ENCODE results near the gene MDM4. TPM values are rescaled to one million over a fixed set of nuclear protein-coding genes. Genes with fewer than 3 reads are reported as not detected.
"Not testable (repeated sequence)": the region's sequence is repeated elsewhere in the genome, so short reads cannot be mapped to it uniquely, and the experiment has no call there.

Gene MDM4
- total RNA-seq, 4 donors from 2014 or later = 21.6 to 51.1 (median 28.5) TPM

- intact Hi-C loops (cut with DNase I) = no loop called here
- TF ChIP-seq EP300 (IDR thresholded peaks at IDR 0.05) = no peak
- TF ChIP-seq POLR2AphosphoS5 (IDR thresholded peaks at IDR 0.05) = no peak
- TF ChIP-seq, protein P1, sequence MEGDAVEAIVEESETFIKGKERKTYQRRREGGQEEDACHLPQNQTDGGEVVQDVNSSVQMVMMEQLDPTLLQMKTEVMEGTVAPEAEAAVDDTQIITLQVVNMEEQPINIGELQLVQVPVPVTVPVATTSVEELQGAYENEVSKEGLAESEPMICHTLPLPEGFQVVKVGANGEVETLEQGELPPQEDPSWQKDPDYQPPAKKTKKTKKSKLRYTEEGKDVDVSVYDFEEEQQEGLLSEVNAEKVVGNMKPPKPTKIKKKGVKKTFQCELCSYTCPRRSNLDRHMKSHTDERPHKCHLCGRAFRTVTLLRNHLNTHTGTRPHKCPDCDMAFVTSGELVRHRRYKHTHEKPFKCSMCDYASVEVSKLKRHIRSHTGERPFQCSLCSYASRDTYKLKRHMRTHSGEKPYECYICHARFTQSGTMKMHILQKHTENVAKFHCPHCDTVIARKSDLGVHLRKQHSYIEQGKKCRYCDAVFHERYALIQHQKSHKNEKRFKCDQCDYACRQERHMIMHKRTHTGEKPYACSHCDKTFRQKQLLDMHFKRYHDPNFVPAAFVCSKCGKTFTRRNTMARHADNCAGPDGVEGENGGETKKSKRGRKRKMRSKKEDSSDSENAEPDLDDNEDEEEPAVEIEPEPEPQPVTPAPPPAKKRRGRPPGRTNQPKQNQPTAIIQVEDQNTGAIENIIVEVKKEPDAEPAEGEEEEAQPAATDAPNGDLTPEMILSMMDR (IDR thresholded peaks at IDR 0.05) = no peak
- no peak for TF ChIP-seq POLR2A (IDR thresholded peaks at IDR 0.05; ENCODE audit: low read depth)
- 71% methylated on average over 2 of the region's 2 CpGs for WGBS
- Histone ChIP-seq H3K36me3 (peaks cover 6 to 50% (median 26%) of the 10 kb centered on the region in 4 donors), H3K4me1 (no peaks in the 10 kb centered on the region), H3K27ac (replicated peaks in 1 of 4) (no peak overlapping the region), H3K27me3 (no peaks in the 10 kb centered on the region), H3K9me3 (no peaks in the 10 kb centered on the region), H3K4me3 (no peak overlapping the region)
- DNase-seq (ENCODE audit: extremely low spot score) = no peak
Observed at GRCh38 chr1:204558467-204558866, 42.3 kb downstream of the MDM4 start.

DNA sequence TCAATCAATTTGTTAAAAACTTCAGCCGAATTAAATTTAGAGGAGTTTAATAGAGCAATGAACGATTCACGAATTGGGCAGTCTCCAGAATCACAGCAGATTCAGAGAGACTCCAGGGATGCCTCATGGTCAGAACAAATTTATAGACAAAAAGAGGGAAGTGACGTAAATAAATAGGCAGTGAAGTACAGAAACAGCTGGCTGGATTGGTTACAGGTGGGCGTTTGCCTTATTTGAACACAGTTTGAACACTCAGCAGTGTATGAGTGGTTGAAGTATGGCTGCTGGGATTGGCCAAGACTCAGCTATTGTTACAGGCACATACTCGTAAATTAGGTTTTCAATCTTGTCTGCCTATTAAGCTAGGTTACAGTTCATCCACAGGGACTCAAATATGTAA lies 43.8 kb downstream of the MDM4 start:
- H3K4me3 ChIP-seq; intact Hi-C loops (cut with DNase I); H3K4me1 ChIP-seq; DNase-seq (ENCODE audit: extremely low spot score); H3K27me3 ChIP-seq; H3K27ac ChIP-seq (replicated peaks in 1 of 4); H3K9me3 ChIP-seq: not testable (repeated sequence)
- WGBS = 82% methylated on average over 6 of the region's 6 CpGs
- H3K36me3 ChIP-seq = peaks cover 6 to 43% (median 26%) of the 10 kb centered on the region in 4 donors

DNA sequence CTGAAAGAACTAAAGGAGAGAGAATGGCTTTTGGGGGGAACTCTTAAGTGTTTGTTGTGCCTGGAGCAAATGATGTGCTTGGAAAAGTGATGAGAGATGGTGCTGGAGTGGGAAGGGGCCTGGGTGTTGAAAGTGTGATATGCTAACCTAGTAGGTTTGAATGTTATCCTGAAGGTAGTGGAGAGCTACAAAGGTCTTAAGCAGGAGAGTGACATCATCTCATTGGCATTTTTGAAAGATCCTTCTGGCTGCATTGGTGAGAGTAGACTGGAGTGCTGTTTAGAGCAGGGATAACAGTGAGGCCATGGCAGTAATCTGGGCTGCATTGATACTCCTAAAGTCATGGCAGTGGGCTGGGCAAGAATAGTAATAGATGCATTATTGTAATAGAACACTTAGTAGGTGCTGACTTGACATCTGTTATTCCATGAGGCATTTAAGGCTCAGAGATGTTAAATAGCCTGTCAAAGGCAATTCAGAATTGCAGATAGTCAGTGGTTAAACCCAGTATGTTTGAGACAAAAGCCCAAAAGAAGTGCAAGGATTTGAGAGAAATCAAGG lies 44.5 kb downstream of the MDM4 start:
- intact Hi-C loops (cut with DNase I) = no loop called here
- Histone ChIP-seq H3K36me3 (peaks cover 6 to 42% (median 23%) of the 10 kb centered on the region in 4 donors), H3K9me3 (no peaks in the 10 kb centered on the region), H3K4me1 (peaks cover 0 to 6% (median 3%) of the 10 kb centered on the region in 4 donors), H3K27ac (replicated peaks in 1 of 4) (no peak overlapping the region), H3K4me3 (no peak overlapping the region), H3K27me3 (no peaks in the 10 kb centered on the region)
- TF ChIP-seq EP300 (IDR thresholded peaks at IDR 0.05) (no peak), POLR2A (IDR thresholded peaks at IDR 0.05; ENCODE audit: low read depth) (no peak), POLR2AphosphoS5 (IDR thresholded peaks at IDR 0.05) (no peak)
- TF ChIP-seq, protein P1 (IDR thresholded peaks at IDR 0.05) = no peak
- DNase-seq (ENCODE audit: extremely low spot score) = no peak

DNA sequence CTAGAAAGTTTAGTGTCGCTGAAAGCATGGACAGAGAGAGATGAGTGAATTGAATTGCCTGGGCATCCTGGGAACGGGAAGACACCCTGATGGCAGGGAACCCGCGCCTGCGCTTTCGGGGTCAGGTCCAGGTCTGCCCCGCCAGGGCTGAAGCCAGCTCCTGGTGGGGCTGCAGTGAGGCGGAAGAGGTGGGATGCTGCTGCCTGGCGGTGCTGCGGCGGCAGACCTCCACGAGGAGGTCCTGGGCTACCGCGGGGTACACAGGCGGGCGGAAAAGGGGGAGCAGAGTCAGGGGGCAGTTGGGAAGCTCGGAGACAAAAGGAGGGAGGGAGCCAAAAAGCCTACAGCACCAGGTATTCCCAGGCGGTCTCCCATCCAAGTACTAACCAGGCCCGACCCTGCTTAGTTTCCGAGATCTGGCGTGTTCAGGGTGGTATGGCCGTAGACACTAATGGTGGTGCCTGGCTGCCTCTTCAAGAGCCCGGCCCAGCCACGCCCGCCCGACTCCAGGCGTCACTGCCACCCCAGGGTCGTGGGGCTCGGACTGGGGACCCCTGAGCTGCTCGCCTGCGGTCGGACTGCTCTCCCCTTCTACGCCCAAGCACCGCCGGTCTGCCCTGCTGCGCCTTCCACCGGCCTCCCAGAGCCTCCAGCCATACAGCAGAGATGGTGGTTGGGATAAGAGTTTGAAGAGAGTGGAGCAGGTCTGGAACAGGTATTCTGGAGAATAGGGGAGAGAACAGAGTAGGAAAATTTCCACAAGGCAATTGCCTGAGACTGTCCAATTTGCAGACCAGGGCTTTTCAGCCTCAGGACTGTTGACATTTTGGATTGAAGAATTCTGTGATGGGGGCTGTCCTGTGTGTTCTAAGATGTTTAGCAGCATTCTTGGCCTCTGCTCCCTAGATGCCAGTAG lies 46.1 kb downstream of the MDM4 start:
- 93% methylated on average over 33 of the region's 37 CpGs for WGBS
- no peaks in the 10 kb centered on the region for H3K27me3 ChIP-seq
- peaks cover 0 to 12% (median 8%) of the 10 kb centered on the region in 4 donors for H3K4me1 ChIP-seq
- H3K9me3 ChIP-seq = no peaks in the 10 kb centered on the region
- intact Hi-C loops (cut with DNase I) = no loop called here
- H3K27ac ChIP-seq (replicated peaks in 1 of 4) = no peak overlapping the region
- TF ChIP-seq EP300 (IDR thresholded peaks at IDR 0.05) = no peak
- TF ChIP-seq, protein P1 (IDR thresholded peaks at IDR 0.05) = no peak
- no peak for TF ChIP-seq POLR2AphosphoS5 (IDR thresholded peaks at IDR 0.05)
- no peak for TF ChIP-seq POLR2A (IDR thresholded peaks at IDR 0.05; ENCODE audit: low read depth)
- H3K36me3 ChIP-seq = peaks cover 6 to 37% (median 24%) of the 10 kb centered on the region in 4 donors
- no peak overlapping the region for H3K4me3 ChIP-seq
- no peak for DNase-seq (ENCODE audit: extremely low spot score)

DNA sequence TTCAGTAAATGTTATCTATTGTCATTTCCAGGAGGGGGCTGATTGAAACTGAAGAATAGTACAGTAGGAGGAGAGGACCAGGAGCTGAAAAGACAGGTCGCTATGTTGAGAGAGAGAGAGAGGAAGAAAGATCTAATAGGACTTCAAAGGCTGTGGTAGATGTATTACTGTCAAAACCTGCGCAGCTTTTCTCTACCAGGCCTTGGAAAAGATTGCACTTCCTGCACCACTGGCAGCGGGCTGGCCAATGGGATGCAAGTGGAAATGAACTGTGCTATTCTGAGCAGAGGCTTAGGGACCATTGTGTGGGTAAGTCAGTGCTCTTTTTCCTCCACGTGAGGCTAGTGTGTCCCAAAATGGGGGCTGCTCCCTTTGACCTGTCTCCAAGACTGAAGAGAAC lies 47.1 kb downstream of the MDM4 start:
- Histone ChIP-seq H3K9me3 (no peaks in the 10 kb centered on the region), H3K27me3 (no peaks in the 10 kb centered on the region), H3K4me1 (peaks cover 0 to 12% (median 8%) of the 10 kb centered on the region in 4 donors), H3K27ac (replicated peaks in 1 of 4) (no peak overlapping the region), H3K4me3 (no peak overlapping the region), H3K36me3 (peaks cover 6 to 43% (median 25%) of the 10 kb centered on the region in 4 donors)
- intact Hi-C loops (cut with DNase I) = no loop called here
- WGBS = 82% methylated on average over 4 of the region's 4 CpGs
- TF ChIP-seq POLR2AphosphoS5 (IDR thresholded peaks at IDR 0.05) (no peak), POLR2A (IDR thresholded peaks at IDR 0.05; ENCODE audit: low read depth) (no peak), EP300 (IDR thresholded peaks at IDR 0.05) (no peak)
- TF ChIP-seq, protein P1 (IDR thresholded peaks at IDR 0.05) = no peak
- no peak for DNase-seq (ENCODE audit: extremely low spot score)
